ENCODE data around the gene LY86. TPM values are rescaled to one million over a fixed set of nuclear protein-coding genes. Genes with fewer than 3 reads are reported as not detected.

LY86 gene
- total RNA-seq, 1 experiment from 2014 or later = not detected

DNA sequence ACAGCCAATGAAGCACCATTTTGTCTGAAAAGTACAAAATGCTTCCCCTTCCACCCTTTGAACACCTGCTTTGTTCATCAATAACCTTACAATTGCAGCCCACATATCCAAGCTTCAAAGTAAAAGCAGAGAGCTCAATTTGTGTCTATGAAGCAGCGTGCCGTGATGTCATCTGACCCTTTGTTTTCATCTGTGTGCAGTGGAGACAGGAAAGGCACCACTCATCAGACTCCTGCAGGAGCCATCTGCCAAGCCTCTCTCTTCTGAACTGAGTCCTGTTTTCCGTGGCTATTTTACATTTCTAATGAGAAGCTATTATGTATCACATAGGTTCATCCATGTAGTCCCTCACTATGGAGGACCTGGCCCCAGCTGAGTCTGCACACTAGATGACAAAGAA, 7.5 kb upstream of the LY86 start:
- TF ChIP-seq, protein P1, sequence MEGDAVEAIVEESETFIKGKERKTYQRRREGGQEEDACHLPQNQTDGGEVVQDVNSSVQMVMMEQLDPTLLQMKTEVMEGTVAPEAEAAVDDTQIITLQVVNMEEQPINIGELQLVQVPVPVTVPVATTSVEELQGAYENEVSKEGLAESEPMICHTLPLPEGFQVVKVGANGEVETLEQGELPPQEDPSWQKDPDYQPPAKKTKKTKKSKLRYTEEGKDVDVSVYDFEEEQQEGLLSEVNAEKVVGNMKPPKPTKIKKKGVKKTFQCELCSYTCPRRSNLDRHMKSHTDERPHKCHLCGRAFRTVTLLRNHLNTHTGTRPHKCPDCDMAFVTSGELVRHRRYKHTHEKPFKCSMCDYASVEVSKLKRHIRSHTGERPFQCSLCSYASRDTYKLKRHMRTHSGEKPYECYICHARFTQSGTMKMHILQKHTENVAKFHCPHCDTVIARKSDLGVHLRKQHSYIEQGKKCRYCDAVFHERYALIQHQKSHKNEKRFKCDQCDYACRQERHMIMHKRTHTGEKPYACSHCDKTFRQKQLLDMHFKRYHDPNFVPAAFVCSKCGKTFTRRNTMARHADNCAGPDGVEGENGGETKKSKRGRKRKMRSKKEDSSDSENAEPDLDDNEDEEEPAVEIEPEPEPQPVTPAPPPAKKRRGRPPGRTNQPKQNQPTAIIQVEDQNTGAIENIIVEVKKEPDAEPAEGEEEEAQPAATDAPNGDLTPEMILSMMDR (conservative IDR thresholded peaks at IDR 0.05) = no peak
- H3K27ac Mint-ChIP-seq = no peak overlapping the region

More for the DNA sequence above, 7.5 kb upstream of the LY86 start:
- Histone ChIP-seq H3K23ac (ENCODE audit: insufficient read length, low read depth, low read length) (no peak overlapping the region), H3K27ac (ENCODE audit: insufficient read length, low read depth, low read length) (no peak overlapping the region), H3K23me2 (ENCODE audit: insufficient read length, low read depth, low read length, poor library complexity, severe bottlenecking) (no peaks in the 10 kb centered on the region), H3K14ac (ENCODE audit: insufficient read depth, low read length) (no peak overlapping the region), H3K79me2 (ENCODE audit: insufficient read depth, low read length) (no peaks in the 10 kb centered on the region), H2AK5ac (ENCODE audit: insufficient read length, low read length) (no peak overlapping the region), H2BK15ac (ENCODE audit: low read depth, low read length) (no peak overlapping the region), H4K8ac (replicated peaks; ENCODE audit: insufficient read length, low read depth, low read length) (no peak overlapping the region), H3K4me1 (ENCODE audit: insufficient read depth, low read length) (no peaks in the 10 kb centered on the region), H3K9me3 (ENCODE audit: control insufficient read depth, low read depth, low read length) (no peaks in the 10 kb centered on the region), H4K5ac (ENCODE audit: insufficient read length, low read depth, low read length) (no peak overlapping the region), H4K91ac (ENCODE audit: insufficient read length, low read depth, low read length) (no peak overlapping the region), H2BK20ac (ENCODE audit: low read depth, low read length, poor library complexity, severe bottlenecking) (no peak overlapping the region), H3K9ac (ENCODE audit: extremely low read depth, insufficient read length, low read length) (no peak overlapping the region), H2BK120ac (ENCODE audit: low read depth, low read length, poor library complexity, severe bottlenecking) (no peak overlapping the region), H3T11ph (ENCODE audit: low read length) (no peak overlapping the region), H3K79me1 (ENCODE audit: insufficient read depth, low read depth, low read length, poor library complexity, severe bottlenecking) (no peaks in the 10 kb centered on the region), H4K20me1 (ENCODE audit: control insufficient read depth, insufficient read depth, insufficient read length) (no peaks in the 10 kb centered on the region), H3K27me3 (ENCODE audit: insufficient read depth, low read length) (no peaks in the 10 kb centered on the region), H2BK5ac (ENCODE audit: insufficient read length, low read length) (no peak overlapping the region), H2BK12ac (ENCODE audit: insufficient read length, low read depth, low read length) (no peak overlapping the region), H3K18ac (ENCODE audit: insufficient read length, low read depth, low read length) (no peak overlapping the region), H3K4me2 (ENCODE audit: insufficient read depth, insufficient read length, low read length) (no peak overlapping the region), H2AFZ (ENCODE audit: low read length) (no peak overlapping the region), H3K56ac (ENCODE audit: insufficient read length, low read depth, low read length) (no peak overlapping the region), H3K4ac (ENCODE audit: low read depth, low read length) (no peak overlapping the region)
- H3K9me3 Mint-ChIP-seq = peaks cover 16 to 17% of the 10 kb centered on the region in 2 experiments; a peak in 3 of 5 replicates
- no peaks in the 10 kb centered on the region for H3K4me1 Mint-ChIP-seq
- H3K27me3 Mint-ChIP-seq (ENCODE audit: low read depth) = no peaks in the 10 kb centered on the region; the same call in 1 of the 2 replicates
- no peak for DNase-seq
- no CpG with 5 or more reads among the region's 3 CpGs for WGBS (ENCODE audit: extremely low coverage, insufficient read length, low lambda C conversion rate)
- no peak overlapping the region for H3K4me3 Mint-ChIP-seq
- peaks cover 0 to 2% (median 0%) of the 10 kb centered on the region in 3 experiments; a peak in 2 of 7 replicates for H3K36me3 Mint-ChIP-seq (ENCODE audit: insufficient read depth in 1 of 3, low read depth in 3 of 3)

All from H9 (cell line).